Activated naive CD4-positive, alpha-beta T cell treated with anti-CD3 and anti-CD28 coated beads for 36 hours (primary cell): ENCODE results near the gene CDK5RAP2. TPM values are rescaled to one million over a fixed set of nuclear protein-coding genes. Genes with fewer than 3 reads are reported as not detected.
"Not testable (repeated sequence)": the region's sequence is repeated elsewhere in the genome, so short reads cannot be mapped to it uniquely, and the experiment has no call there.

Experiments
- CTCF ChIA-PET: fragments of 350-600 bp; sonication (Branson Sonifier 250); formaldehyde crosslinking; loops from one replicate; lab custom pipeline; 2021; ENCODE audit warnings: antibody characterized with exemption; lab: Charles Lee
- DNase-seq: peaks from one replicate; pipeline ENCODE4 v3.0.0-alpha.2; 2020
- H3K27ac Mint-ChIP-seq: one replicate; pipeline ENCODE4 v1.8.0; 2021; ENCODE audit warnings: mild to moderate bottlenecking, mixed read lengths
- H3K27me3 Mint-ChIP-seq: one replicate; pipeline ENCODE4 v1.8.0; 2021; ENCODE audit warnings: low read depth, mixed read lengths
- H3K36me3 Mint-ChIP-seq: one replicate; pipeline ENCODE4 v1.8.0; 2021; ENCODE audit warnings: low read depth, mixed read lengths
- H3K4me1 Mint-ChIP-seq: one replicate; pipeline ENCODE4 v1.8.0; 2021; ENCODE audit warnings: low read depth, mixed read lengths
- H3K4me3 Mint-ChIP-seq: one replicate; pipeline ENCODE4 v1.8.0; 2021; ENCODE audit warnings: mild to moderate bottlenecking, moderate library complexity, mixed read lengths
- H3K9me3 Mint-ChIP-seq: one replicate; pipeline ENCODE4 v1.8.0; 2021; ENCODE audit warnings: mixed read lengths
- intact Hi-C: fragments of 100-400 bp; cut with micrococcal nuclease; formaldehyde crosslinking; loops from one replicate; pipeline ENCODE4 v1.15.1; 2023
- total RNA-seq, 2 experiments: library from RNA; stranded (reverse); gene quantifications; one replicate each; pipeline ENCODE4 v1.2.3, GENCODE V29; 2021

The CDK5RAP2 gene
- total RNA-seq, 2 experiments from 2014 or later, result 92.7 to 99.7 TPM

DNA sequence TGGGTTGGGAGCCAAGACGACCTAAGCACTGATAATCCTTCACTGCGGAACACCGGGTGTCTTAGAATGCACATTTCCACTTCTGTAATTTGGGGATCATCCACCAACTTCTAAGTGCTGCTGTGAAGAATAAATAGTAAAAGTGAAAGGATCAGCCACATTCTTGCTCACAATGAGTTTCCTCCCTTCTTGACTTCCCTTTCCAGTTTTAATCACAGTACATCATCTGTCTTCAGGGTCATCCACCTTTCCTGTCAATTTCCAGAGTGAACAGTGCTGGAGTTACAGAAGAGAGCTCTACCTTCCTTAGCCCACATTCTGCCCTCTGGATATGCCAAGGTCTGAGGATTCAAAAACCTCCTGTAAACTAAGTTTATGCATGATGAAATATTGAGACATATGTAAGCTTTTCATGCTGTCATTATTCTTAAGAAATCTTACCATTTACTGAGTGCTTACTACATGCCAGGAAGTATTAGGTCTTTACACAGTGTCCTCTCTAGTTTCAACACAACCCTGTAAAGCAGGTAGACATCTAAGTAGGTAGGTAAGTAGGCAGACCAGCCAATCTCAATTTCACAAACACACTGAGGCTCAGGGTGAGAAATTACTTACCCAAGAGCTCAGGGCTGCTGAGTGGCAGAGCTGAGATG, 105.2 kb downstream of the CDK5RAP2 start:
- peaks cover 41% of the 10 kb centered on the region for H3K36me3 Mint-ChIP-seq
- no peak for DNase-seq
- H3K9me3 Mint-ChIP-seq, result no peaks in the 10 kb centered on the region
- CTCF ChIA-PET, result no interaction called here
- no peaks in the 10 kb centered on the region for H3K27me3 Mint-ChIP-seq
- H3K4me3 Mint-ChIP-seq, result no peak overlapping the region
- peaks cover 3% of the 10 kb centered on the region for H3K4me1 Mint-ChIP-seq
- intact Hi-C loops, result loop anchor here (5.0 kb wide), 1 partner anchor 917 kb away; no protein-coding TSS in a partner anchor
- peak overlapping the region; percentile 57 for H3K27ac Mint-ChIP-seq

GRCh38 chr9:120473608-120474007, 106.4 kb downstream of the CDK5RAP2 start:
- Mint-ChIP-seq H3K4me3 (no peak overlapping the region), H3K4me1 (peaks cover 3% of the 10 kb centered on the region), H3K27me3 (no peaks in the 10 kb centered on the region), H3K36me3 (peaks cover 40% of the 10 kb centered on the region), H3K27ac (no peak overlapping the region), H3K9me3 (no peaks in the 10 kb centered on the region)
- no peak for DNase-seq
- intact Hi-C loops, result no loop called here
- CTCF ChIA-PET, result no interaction called here

- Mint-ChIP-seq H3K4me1 (no peaks in the 10 kb centered on the region), H3K9me3 (no peaks in the 10 kb centered on the region), H3K27me3 (no peaks in the 10 kb centered on the region), H3K36me3 (peaks cover 31% of the 10 kb centered on the region), H3K4me3 (no peak overlapping the region), H3K27ac (no peak overlapping the region)
- no peak for DNase-seq
- CTCF ChIA-PET, result no interaction called here
- intact Hi-C loops, result no loop called here
Observed at GRCh38 chr9:120465685-120466407, 114.1 kb downstream of the CDK5RAP2 start.

DNA sequence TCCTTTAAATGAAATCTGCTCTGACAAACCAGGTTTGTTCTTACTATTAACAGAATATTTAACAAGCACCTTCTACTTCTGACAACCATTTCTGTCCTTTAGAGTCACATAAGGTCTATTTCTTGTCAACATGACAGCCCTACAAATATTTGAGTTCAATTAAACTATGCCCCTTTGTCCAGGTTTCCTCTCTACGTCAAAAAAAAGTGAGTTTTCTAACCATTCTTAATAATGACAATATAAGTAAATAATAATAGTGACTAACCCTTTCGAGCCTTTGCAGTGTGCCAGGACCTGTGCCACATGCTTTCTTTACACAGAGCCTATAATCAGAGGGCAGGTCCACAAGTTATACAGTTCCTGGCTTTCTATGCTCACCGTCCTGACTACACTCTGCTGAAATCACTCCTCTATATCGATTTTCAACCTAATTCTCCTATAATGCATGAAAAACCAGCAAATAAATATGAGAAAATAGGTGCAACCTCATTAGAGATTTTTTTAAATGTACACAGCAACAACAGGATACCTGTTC, 115.0 kb downstream of the CDK5RAP2 start:
- CTCF ChIA-PET, result no interaction called here
- H3K27me3 Mint-ChIP-seq, result no peaks in the 10 kb centered on the region
- no peak overlapping the region for H3K27ac Mint-ChIP-seq
- intact Hi-C loops, result no loop called here
- H3K9me3 Mint-ChIP-seq, result no peaks in the 10 kb centered on the region
- peaks cover 35% of the 10 kb centered on the region for H3K36me3 Mint-ChIP-seq
- no peaks in the 10 kb centered on the region for H3K4me1 Mint-ChIP-seq
- DNase-seq, result no peak
- H3K4me3 Mint-ChIP-seq, result no peak overlapping the region

GRCh38 chr9:120464176-120464886, 115.6 kb downstream of the CDK5RAP2 start:
- intact Hi-C loops, result no loop called here
- CTCF ChIA-PET, result no interaction called here
- no peaks in the 10 kb centered on the region for H3K4me1 Mint-ChIP-seq
- no peak overlapping the region for H3K4me3 Mint-ChIP-seq
- H3K36me3 Mint-ChIP-seq, result peaks cover 35% of the 10 kb centered on the region
- DNase-seq, result no peak
- no peak overlapping the region for H3K27ac Mint-ChIP-seq
- H3K27me3 Mint-ChIP-seq, result no peaks in the 10 kb centered on the region
- no peaks in the 10 kb centered on the region for H3K9me3 Mint-ChIP-seq

DNA sequence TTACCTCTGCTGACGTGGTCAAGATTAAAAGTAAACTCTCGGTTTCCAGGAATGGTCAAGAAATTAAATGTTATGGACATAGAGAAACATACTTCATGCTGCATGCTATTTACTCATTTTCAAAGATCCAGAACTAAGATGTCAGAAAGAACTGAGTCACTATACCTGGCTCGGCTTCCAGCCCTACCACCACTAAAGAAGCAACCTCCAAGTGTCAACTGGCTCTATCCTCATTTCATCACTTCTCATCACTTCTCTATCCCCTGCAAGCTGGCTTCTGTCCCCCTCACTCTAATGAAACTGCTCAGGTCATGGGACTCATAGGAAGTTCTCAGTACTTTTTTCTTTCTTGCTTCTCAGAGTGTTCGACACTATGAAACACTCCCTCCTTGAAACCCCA, 116.2 kb downstream of the CDK5RAP2 start:
- H3K27ac Mint-ChIP-seq, result no peak overlapping the region
- intact Hi-C loops, result no loop called here
- H3K4me3 Mint-ChIP-seq, result no peak overlapping the region
- H3K27me3 Mint-ChIP-seq, result no peaks in the 10 kb centered on the region
- no peaks in the 10 kb centered on the region for H3K4me1 Mint-ChIP-seq
- no peak for DNase-seq
- CTCF ChIA-PET, result no interaction called here
- peaks cover 39% of the 10 kb centered on the region for H3K36me3 Mint-ChIP-seq
- H3K9me3 Mint-ChIP-seq, result no peaks in the 10 kb centered on the region

- intact Hi-C loops, H3K9me3 Mint-ChIP-seq, H3K4me3 Mint-ChIP-seq, DNase-seq, H3K4me1 Mint-ChIP-seq, H3K27me3 Mint-ChIP-seq, H3K27ac Mint-ChIP-seq: not testable (repeated sequence)
- CTCF ChIA-PET, result interaction anchor here (0.9 kb wide), 1 partner anchor 16 kb away, joined by 3 read pairs; no protein-coding TSS in a partner anchor
- peaks cover 49% of the 10 kb centered on the region for H3K36me3 Mint-ChIP-seq
Observed at GRCh38 chr9:120461677-120462076, 118.3 kb downstream of the CDK5RAP2 start.

- CTCF ChIA-PET, result no interaction called here
- H3K27me3 Mint-ChIP-seq, result no peaks in the 10 kb centered on the region
- no peak overlapping the region for H3K4me3 Mint-ChIP-seq
- no peak for DNase-seq
- no peak overlapping the region for H3K27ac Mint-ChIP-seq
- intact Hi-C loops, result no loop called here
- H3K4me1 Mint-ChIP-seq, result no peaks in the 10 kb centered on the region
- no peaks in the 10 kb centered on the region for H3K9me3 Mint-ChIP-seq
- H3K36me3 Mint-ChIP-seq, result peaks cover 50% of the 10 kb centered on the region
Observed at GRCh38 chr9:120456218-120456617, 123.7 kb downstream of the CDK5RAP2 start.

- no peak overlapping the region for H3K27ac Mint-ChIP-seq
- no peak for DNase-seq
- intact Hi-C loops, result no loop called here
- H3K4me3 Mint-ChIP-seq, result no peak overlapping the region
- H3K27me3 Mint-ChIP-seq, result no peaks in the 10 kb centered on the region
- no peaks in the 10 kb centered on the region for H3K4me1 Mint-ChIP-seq
- H3K9me3 Mint-ChIP-seq, result no peaks in the 10 kb centered on the region
- CTCF ChIA-PET, result no interaction called here
- H3K36me3 Mint-ChIP-seq, result peaks cover 46% of the 10 kb centered on the region
Observed at GRCh38 chr9:120454467-120454866, 125.5 kb downstream of the CDK5RAP2 start.

- CTCF ChIA-PET, result no interaction called here
- intact Hi-C loops, result no loop called here
- Mint-ChIP-seq H3K4me3 (no peak overlapping the region), H3K27me3 (no peaks in the 10 kb centered on the region), H3K9me3 (no peaks in the 10 kb centered on the region), H3K36me3 (peaks cover 45% of the 10 kb centered on the region), H3K4me1 (no peaks in the 10 kb centered on the region), H3K27ac (no peak overlapping the region)
- DNase-seq, result no peak
Observed at GRCh38 chr9:120453792-120454191, 126.2 kb downstream of the CDK5RAP2 start.

GRCh38 chr9:120452631-120453030, 127.3 kb downstream of the CDK5RAP2 start:
- intact Hi-C loops, result no loop called here
- Mint-ChIP-seq H3K27ac (no peak overlapping the region), H3K36me3 (peaks cover 45% of the 10 kb centered on the region), H3K4me3 (no peak overlapping the region), H3K9me3 (no peaks in the 10 kb centered on the region), H3K27me3 (no peaks in the 10 kb centered on the region), H3K4me1 (peaks cover 1% of the 10 kb centered on the region)
- no peak for DNase-seq
- CTCF ChIA-PET, result no interaction called here

- Mint-ChIP-seq H3K27ac (no peak overlapping the region), H3K27me3 (no peaks in the 10 kb centered on the region), H3K4me1 (peaks cover 7% of the 10 kb centered on the region), H3K9me3 (no peaks in the 10 kb centered on the region), H3K36me3 (peaks cover 40% of the 10 kb centered on the region), H3K4me3 (no peak overlapping the region)
- DNase-seq, result no peak
- CTCF ChIA-PET, result no interaction called here
- intact Hi-C loops, result no loop called here
Observed at GRCh38 chr9:120450916-120451315, 129.1 kb downstream of the CDK5RAP2 start.
